Heart right ventricle (tissue), 16 donors: ENCODE measurements around the gene MTMR3. TPM values are rescaled to one million over a fixed set of nuclear protein-coding genes. Genes with fewer than 3 reads are reported as not detected.

ENCODE experiments used
- ATAC-seq, 8 donors: fragments of 200-7000 bp; cut with Tn5 transposase; one replicate each; pipeline ENCODE4 v1.9.1; 2020; ENCODE audit warnings: mild to moderate bottlenecking in 8 of 8, moderate library complexity in 8 of 8, moderate number of reproducible peaks in 1 of 8
- DNase-seq, 2 donors: peaks; one replicate each; pipeline ENCODE4 v3.0.0-alpha.2; 2020
- H3K27ac ChIP-seq, 10 donors: fragments of 200-600 bp; sonication (generic) in 2 of 10; one replicate each; pipeline versions ENCODE4 v1.5.0 to v1.8.0; 2020 to 2022; ENCODE audit warnings: mild to moderate bottlenecking in 3 of 10
- H3K27me3 ChIP-seq, 7 donors: fragments of 200-600 bp; one replicate each; pipeline ENCODE4 v1.8.0; 2021 to 2022; ENCODE audit warnings: mild to moderate bottlenecking in 2 of 7
- H3K36me3 ChIP-seq, 9 donors: fragments of 200-600 bp; sonication (generic) in 1 of 9; one replicate each; pipeline versions ENCODE4 v1.5.0 to v1.8.0; 2020 to 2022; ENCODE audit warnings: mild to moderate bottlenecking in 2 of 9
- H3K4me1 ChIP-seq, 9 donors: fragments of 200-600 bp; sonication (generic) in 1 of 9; one replicate each; pipeline versions ENCODE4 v1.5.0 to v1.8.0; 2020 to 2022; ENCODE audit warnings: mild to moderate bottlenecking in 4 of 9
- H3K4me3 ChIP-seq, 10 donors: fragments of 200-600 bp; sonication (generic) in 2 of 10; one replicate each; pipeline versions ENCODE4 v1.5.0 to v1.8.0; 2020 to 2022; ENCODE audit warnings: mild to moderate bottlenecking in 7 of 10, moderate library complexity in 2 of 10
- H3K9me3 ChIP-seq, 11 donors: fragments of 200-600 bp in 10 of 11; sonication (generic) in 2 of 11; one replicate each; pipeline versions ENCODE4 v1.5.0 to v1.8.0; 2013 to 2022; ENCODE audit warnings: mild to moderate bottlenecking in 2 of 11, control low read depth in 1 of 11, moderate library complexity in 1 of 11
- CTCF ChIP-seq, 9 donors: fragments of 200-600 bp; sonication (generic) in 2 of 9; IDR thresholded peaks; one replicate each; pipeline versions ENCODE4 v1.5.0 to v1.8.0; 2021 to 2022; ENCODE audit warnings: antibody characterized with exemption in 9 of 9, mild to moderate bottlenecking in 5 of 9, moderate library complexity in 1 of 9
- WGBS, 2 donors: extraction: QIAGEN DNeasy Blood & Tissue Kit; methylation state at CpG; one replicate each; pipeline ENCODE4 v1.1.7; 2013; ENCODE audit warnings: inconsistent platforms in 1 of 2; 5-methylcytosine and 5-hydroxymethylcytosine counted together
- intact Hi-C, 10 donors: fragments of 100-400 bp; cut with DNase I; formaldehyde crosslinking; loops; one replicate each; pipeline versions ENCODE4 v1.11.1 to v1.14.2; 2022
- polyA plus RNA-seq, 2 donors: library from polyadenylated mRNA; stranded (reverse); fragments of 200-250 nt; gene quantifications; one replicate each; pipeline ENCODE4 v1.2.3, GENCODE V29; 2013
- total RNA-seq, 10 donors: library from RNA; stranded (reverse); fragmentation: NEBNext Ultra II Directional in 3 of 10; extraction: Animal tissue kit (Norgen Biotek cat#: 25700) in 3 of 10; gene quantifications; one replicate each; pipeline versions ENCODE4 v1.2.1 to v1.2.4, GENCODE V29; 2021 to 2023
- donor health status: Arrhythmogenic right ventricular cardiomyopathy.
- donor health status: ischemic (EF 13 %, LVEDD 7.1; RV severe dilation, severe dysfunction).
- donor health status: healthy with polysubstance abuse.
- donor health status: DM: no; HTN: yes; CAD: no.
- donor health status: DM: no; HTN: no; CAD: no.
- donor health status: ischemic (EF 25% LVEDD 6.9; RV normal size, moderate dysfunction).
- donor health status: ischemic (EF 25% LVEDD 5.7; RV mildly dilated, moderate dysfunction).
- donor health status: healthy.
- donor health status: DM: yes; HTN: yes; CAD: no.
- donor health status: Ischemic cardiomyopathy.
- donor health status: ischemic (EF 35%, LVEDD 5.7; RV mildly dilated, moderate dysfunction).
- donor health status: nonischemic (EF 11% LVEDD 7.7; RV severe dilation, severe dysfunction).
- donor health status: DM: yes; HTN: yes; CAD: no.
- donor health status: PGD.
- donor health status: ischemic (EF 29% LVEDD 5.4; RV normal size, mild dysfunction).
- donor health status: nonischemic (EF 23%, LVEDD 6.1; RV moderate dilation, normal function).

MTMR3 gene
- total and polyA plus RNA-seq, 12 donors = 9.8 to 42.9 (median 34.6) TPM

- H3K4me3 ChIP-seq = no peak overlapping the region
- no peaks in the 10 kb centered on the region for H3K36me3 ChIP-seq
- no peak for TF ChIP-seq CTCF (IDR thresholded peaks at IDR 0.05)
- intact Hi-C loops = no loop called here
- no peaks in the 10 kb centered on the region for H3K27me3 ChIP-seq
- H3K4me1 ChIP-seq = peaks cover 0 to 7% (median 0%) of the 10 kb centered on the region in 9 donors
- DNase-seq (no peak), ATAC-seq (no peak)
- H3K27ac ChIP-seq = no peak overlapping the region
- no peaks in the 10 kb centered on the region for H3K9me3 ChIP-seq
- WGBS, 2 donors = 96 to 97% methylated on average over 15 of the region's 15 CpGs
Measured at GRCh38 chr22:30046716-30047363, 163.9 kb downstream of the MTMR3 start.

GRCh38 chr22:30047364-30047738 is 164.4 kb downstream of the MTMR3 start:
- Histone ChIP-seq H3K36me3 (no peaks in the 10 kb centered on the region), H3K27ac (no peak overlapping the region), H3K27me3 (no peaks in the 10 kb centered on the region), H3K4me1 (peaks cover 0 to 7% (median 0%) of the 10 kb centered on the region in 9 donors), H3K4me3 (no peak overlapping the region), H3K9me3 (no peaks in the 10 kb centered on the region)
- 68 to 73% methylated on average over 3 of the region's 3 CpGs for whole genome bisulfite sequencing, 2 donors
- no peak for ATAC-seq
- DNase-seq = no peak
- TF ChIP-seq CTCF (IDR thresholded peaks at IDR 0.05) = peak in 1 of 9 donors; percentile 13
- intact Hi-C loops = no loop called here

- no peak for DNase-seq
- TF ChIP-seq CTCF (IDR thresholded peaks at IDR 0.05) = no peak
- Histone ChIP-seq H3K4me3 (no peak overlapping the region), H3K36me3 (no peaks in the 10 kb centered on the region), H3K27me3 (no peaks in the 10 kb centered on the region), H3K9me3 (no peaks in the 10 kb centered on the region), H3K27ac (no peak overlapping the region), H3K4me1 (peaks cover 0 to 6% (median 0%) of the 10 kb centered on the region in 9 donors)
- ATAC-seq = no peak
- 67 to 72% methylated on average over 2 of the region's 2 CpGs for WGBS, 2 donors
- intact Hi-C loops = no loop called here
Measured at GRCh38 chr22:30048681-30049080, 165.7 kb downstream of the MTMR3 start.

GRCh38 chr22:30054067-30054763 is 171.2 kb downstream of the MTMR3 start:
- H3K9me3 ChIP-seq = peaks cover 0 to 19% (median 0%) of the 10 kb centered on the region in 11 donors
- ATAC-seq = peak in 2 of 8 donors; percentile 22 to 58
- H3K27me3 ChIP-seq = no peaks in the 10 kb centered on the region
- DNase-seq = no peak
- intact Hi-C loops = no loop called here
- H3K4me1 ChIP-seq = peaks cover 0 to 12% (median 6%) of the 10 kb centered on the region in 9 donors
- peak overlapping the region in 1 of 10 donors; percentile 22 for H3K27ac ChIP-seq
- 55 to 58% methylated on average over 10 of the region's 10 CpGs for WGBS, 2 donors
- H3K4me3 ChIP-seq = no peak overlapping the region
- no peak for TF ChIP-seq CTCF (IDR thresholded peaks at IDR 0.05)
- H3K36me3 ChIP-seq = no peaks in the 10 kb centered on the region
